ENCODE measurements around the gene NR6A1. TPM values are rescaled to one million over a fixed set of nuclear protein-coding genes. Genes with fewer than 3 reads are reported as not detected.

The NR6A1 gene
- total RNA-seq, 1 experiment from 2014 or later: 0.77 TPM

- POLR2A ChIA-PET (ENCODE audit: unreplicated experiment): no interaction called here
- intact Hi-C loops (cut with micrococcal nuclease): no loop called here
- BruUV-seq (replicated peaks): no TSS peak
These were observed 160.0 kb downstream of the NR6A1 start for GRCh38 chr9:124611106-124611505.

GRCh38 chr9:124606027-124606426 is 165.1 kb downstream of the NR6A1 start:
- H3K27ac ChIP-seq (ENCODE audit: low read length): no peak overlapping the region
- no peaks in the 10 kb centered on the region for H3K9me3 ChIP-seq (ENCODE audit: low read length)
- no peaks in the 10 kb centered on the region for H3K27me3 ChIP-seq (ENCODE audit: low read length)
- ChIA-PET POLR2A (ENCODE audit: unreplicated experiment) (no interaction called here), CTCF (no interaction called here)
- intact Hi-C loops (cut with micrococcal nuclease): no loop called here
- DNase-seq (no peak), ATAC-seq (no peak)
- no peaks in the 10 kb centered on the region for H3K79me2 ChIP-seq (ENCODE audit: low read length)
- no peak for TF ChIP-seq EZH2 (IDR thresholded peaks at IDR 0.05; ENCODE audit: low read length, unreplicated experiment)
- no peak for TF ChIP-seq EZH2phosphoT487 (IDR thresholded peaks at IDR 0.05; ENCODE audit: borderline replicate concordance, low read length)
- no peak for TF ChIP-seq CTCF (conservative IDR thresholded peaks at IDR 0.05; ENCODE audit: low read depth, low read length)
- no peak overlapping the region for H2AFZ ChIP-seq (ENCODE audit: low read length)
- no peaks in the 10 kb centered on the region for H3F3A ChIP-seq (ENCODE audit: low read length, unreplicated experiment)
- H3K9me2 ChIP-seq (replicated peaks; ENCODE audit: low read length): no peaks in the 10 kb centered on the region
- H3K4me2 ChIP-seq (ENCODE audit: low read length): no peak overlapping the region
- no peaks in the 10 kb centered on the region for H4K20me1 ChIP-seq (ENCODE audit: low read length)
- H3K4me3 ChIP-seq (ENCODE audit: low read length): no peak overlapping the region
- BruUV-seq (replicated peaks): no TSS peak
- H3K4me1 ChIP-seq (ENCODE audit: insufficient read depth, low read length): no peaks in the 10 kb centered on the region; the same call in 1 of the 2 replicates
- no peak overlapping the region for H3K9ac ChIP-seq (ENCODE audit: low read length)
- H3K36me3 ChIP-seq (ENCODE audit: low read depth, low read length): no peaks in the 10 kb centered on the region

More at GRCh38 chr9:124611106-124611505, 160.0 kb downstream of the NR6A1 start:
- no peaks in the 10 kb centered on the region for H3K36me3 ChIP-seq (ENCODE audit: low read depth, low read length)
- ATAC-seq: no peak
- no peak overlapping the region for H3K4me3 ChIP-seq (ENCODE audit: low read length)
- H3K79me2 ChIP-seq (ENCODE audit: low read length): no peaks in the 10 kb centered on the region
- no peak overlapping the region for H3K4me2 ChIP-seq (ENCODE audit: low read length)
- no peaks in the 10 kb centered on the region for H3K27me3 ChIP-seq (ENCODE audit: low read length)
- H3K27ac ChIP-seq (ENCODE audit: low read length): no peak overlapping the region
- no peaks in the 10 kb centered on the region for H4K20me1 ChIP-seq (ENCODE audit: low read length)
- no peak overlapping the region for H3K9ac ChIP-seq (ENCODE audit: low read length)
- TF ChIP-seq EZH2phosphoT487 (IDR thresholded peaks at IDR 0.05; ENCODE audit: borderline replicate concordance, low read length) (no peak), CTCF (conservative IDR thresholded peaks at IDR 0.05; ENCODE audit: low read depth, low read length) (no peak), EZH2 (IDR thresholded peaks at IDR 0.05; ENCODE audit: low read length, unreplicated experiment) (no peak)
- no peak overlapping the region for H2AFZ ChIP-seq (ENCODE audit: low read length)
- no peaks in the 10 kb centered on the region for H3K9me2 ChIP-seq (replicated peaks; ENCODE audit: low read length)
- no peak for DNase-seq
- CTCF ChIA-PET: no interaction called here
- H3K9me3 ChIP-seq (ENCODE audit: low read length): no peaks in the 10 kb centered on the region
- no peaks in the 10 kb centered on the region for H3K4me1 ChIP-seq (ENCODE audit: insufficient read depth, low read length)
- H3F3A ChIP-seq (ENCODE audit: low read length, unreplicated experiment): no peaks in the 10 kb centered on the region

- H3K27ac ChIP-seq (ENCODE audit: low read length): no peak overlapping the region
- H3K36me3 ChIP-seq (ENCODE audit: low read depth, low read length): no peaks in the 10 kb centered on the region
- no peak overlapping the region for H3K4me2 ChIP-seq (ENCODE audit: low read length)
- no peak for TF ChIP-seq CTCF (conservative IDR thresholded peaks at IDR 0.05; ENCODE audit: low read depth, low read length)
- TF ChIP-seq EZH2phosphoT487 (IDR thresholded peaks at IDR 0.05; ENCODE audit: borderline replicate concordance, low read length): no peak
- no peak for TF ChIP-seq EZH2 (IDR thresholded peaks at IDR 0.05; ENCODE audit: low read length, unreplicated experiment)
- H3K4me1 ChIP-seq (ENCODE audit: insufficient read depth, low read length): no peaks in the 10 kb centered on the region; the same call in 1 of the 2 replicates
- POLR2A ChIA-PET (ENCODE audit: unreplicated experiment): no interaction called here
- no peaks in the 10 kb centered on the region for H3K27me3 ChIP-seq (ENCODE audit: low read length)
- no peaks in the 10 kb centered on the region for H4K20me1 ChIP-seq (ENCODE audit: low read length)
- no peaks in the 10 kb centered on the region for H3K9me2 ChIP-seq (replicated peaks; ENCODE audit: low read length)
- H3K9ac ChIP-seq (ENCODE audit: low read length): no peak overlapping the region
- no peaks in the 10 kb centered on the region for H3K79me2 ChIP-seq (ENCODE audit: low read length)
- no peak overlapping the region for H2AFZ ChIP-seq (ENCODE audit: low read length)
- CTCF ChIA-PET: no interaction called here
- DNase-seq (no peak), ATAC-seq (no peak)
- no peaks in the 10 kb centered on the region for H3K9me3 ChIP-seq (ENCODE audit: low read length)
- H3F3A ChIP-seq (ENCODE audit: low read length, unreplicated experiment): no peaks in the 10 kb centered on the region
- no TSS peak for BruUV-seq (replicated peaks)
- intact Hi-C loops (cut with micrococcal nuclease): no loop called here
- H3K4me3 ChIP-seq (ENCODE audit: low read length): no peak overlapping the region
These were observed 165.9 kb downstream of the NR6A1 start for GRCh38 chr9:124605258-124605657.
